OCI-LY1 (cell line): ENCODE data around the gene PACRG.

Experiments used
- H2AFZ ChIP-seq: fragments of 200-600 bp; sonication (generic), shearing (Covaris generic); 2 replicates; pipeline ENCODE4 v1.6.0; 2014; ENCODE audit warnings: antibody characterized with exemption, mild to moderate bottlenecking, low read length
- H3F3A ChIP-seq: fragments of 200-600 bp; sonication (generic), shearing (Covaris generic); 2 replicates; pipeline ENCODE4 v1.6.0; 2014; ENCODE audit warnings: mild to moderate bottlenecking, antibody characterized with exemption, low read length, moderate library complexity; ENCODE audit not compliant: insufficient read depth
- H3K27ac ChIP-seq: fragments of 200-600 bp; sonication (generic); 2 replicates; pipeline ENCODE4 v1.5.1; 2014; ENCODE audit warnings: low read length, mixed run types, mild to moderate bottlenecking, low read depth; ENCODE audit not compliant: poor library complexity, severe bottlenecking
- H3K27me3 ChIP-seq: fragments of 200-600 bp; sonication (generic); 2 replicates; pipeline ENCODE4 v1.6.0; 2014; ENCODE audit warnings: antibody characterized with exemption, mild to moderate bottlenecking, low read length, moderate library complexity; ENCODE audit not compliant: insufficient read depth
- H3K36me3 ChIP-seq: fragments of 200-600 bp; sonication (generic); 2 replicates; pipeline ENCODE4 v1.6.1; 2014; ENCODE audit warnings: mild to moderate bottlenecking, antibody characterized with exemption, low read length, moderate library complexity, mixed read lengths; ENCODE audit not compliant: insufficient read depth
- H3K4me1 ChIP-seq: fragments of 200-600 bp; sonication (generic); 2 replicates; pipeline ENCODE4 v1.5.1; 2014; ENCODE audit warnings: mild to moderate bottlenecking, low read length, moderate library complexity; ENCODE audit not compliant: insufficient read depth, severe bottlenecking
- H3K4me2 ChIP-seq: fragments of 200-600 bp; sonication (generic), shearing (Covaris generic); 2 replicates; pipeline ENCODE4 v1.6.1; 2014; ENCODE audit warnings: low read length
- H3K4me3 ChIP-seq: fragments of 200-600 bp; sonication (generic); 2 replicates; pipeline ENCODE4 v1.5.1; 2014; ENCODE audit warnings: low read length, low read depth, mild to moderate bottlenecking, mixed read lengths; ENCODE audit not compliant: poor library complexity, severe bottlenecking
- H3K79me2 ChIP-seq: fragments of 200-600 bp; shearing (Covaris generic); 2 replicates; pipeline ENCODE4 v1.6.1; 2016; ENCODE audit warnings: mixed run types, low read length, mixed read lengths; ENCODE audit not compliant: insufficient read depth
- H3K9ac ChIP-seq: fragments of 200-600 bp; sonication (generic), shearing (Covaris generic); 2 replicates; pipeline ENCODE4 v1.6.1; 2014; ENCODE audit warnings: mild to moderate bottlenecking, low read length, mixed read lengths
- H3K9me2 ChIP-seq: fragments of 200-600 bp; sonication (generic), shearing (Covaris generic); 2 replicates; pipeline ENCODE4 v1.6.1; 2014; ENCODE audit warnings: low read depth, mild to moderate bottlenecking, low read length, mixed read lengths
- H3K9me3 ChIP-seq: fragments of 200-600 bp; shearing (Covaris generic); 2 replicates; pipeline ENCODE4 v1.6.1; 2014; ENCODE audit warnings: low read length, mixed read lengths
- H4K20me1 ChIP-seq: fragments of 200-600 bp; sonication (generic), shearing (Covaris generic); 2 replicates; pipeline ENCODE4 v1.6.0; 2016; ENCODE audit warnings: mild to moderate bottlenecking, low read length; ENCODE audit not compliant: insufficient read depth
- CTCF ChIP-seq: fragments of 200-600 bp; sonication (generic), shearing (Covaris generic); IDR thresholded peaks from 2 replicates; pipeline ENCODE4 v1.5.1; 2017; ENCODE audit warnings: mild to moderate bottlenecking, antibody characterized with exemption, low read length, moderate library complexity, mixed read lengths
- EZH2 ChIP-seq: fragments of 200-600 bp; sonication (generic), shearing (Covaris generic); IDR thresholded peaks from 2 replicates; pipeline ENCODE4 v1.8.0; 2017; ENCODE audit warnings: borderline replicate concordance, mixed run types, mild to moderate bottlenecking, antibody characterized with exemption, low read length, moderate library complexity, mixed read lengths

Gene PACRG

GRCh38 chr6:163199371-163199770 is 471.6 kb downstream of the PACRG start:
- no peak overlapping the region for H3K27ac ChIP-seq
- H3K4me3 ChIP-seq = no peak overlapping the region
- H3K4me1 ChIP-seq = no peaks in the 10 kb centered on the region
- H3K9me2 ChIP-seq = no peaks in the 10 kb centered on the region
- no peak overlapping the region for H3K9ac ChIP-seq
- no peaks in the 10 kb centered on the region for H3K79me2 ChIP-seq
- H4K20me1 ChIP-seq = no peaks in the 10 kb centered on the region
- no peaks in the 10 kb centered on the region for H3K27me3 ChIP-seq
- TF ChIP-seq EZH2 (no peak), CTCF (no peak)
- no peak overlapping the region for H2AFZ ChIP-seq
- no peak overlapping the region for H3K4me2 ChIP-seq
- no peaks in the 10 kb centered on the region for H3K36me3 ChIP-seq
- H3K9me3 ChIP-seq = no peaks in the 10 kb centered on the region
- H3F3A ChIP-seq = no peaks in the 10 kb centered on the region

- Histone ChIP-seq H3K36me3 (no peaks in the 10 kb centered on the region), H2AFZ (no peak overlapping the region), H3K27me3 (no peaks in the 10 kb centered on the region), H3K9me2 (no peaks in the 10 kb centered on the region), H3K9me3 (no peaks in the 10 kb centered on the region), H3K4me3 (no peak overlapping the region), H3K4me2 (no peak overlapping the region), H3K9ac (no peak overlapping the region), H4K20me1 (no peaks in the 10 kb centered on the region), H3K4me1 (no peaks in the 10 kb centered on the region), H3K27ac (no peak overlapping the region), H3K79me2 (no peaks in the 10 kb centered on the region), H3F3A (no peaks in the 10 kb centered on the region)
- no peak for TF ChIP-seq CTCF
- TF ChIP-seq EZH2 = no peak
Measured at GRCh38 chr6:163200289-163200688, 472.5 kb downstream of the PACRG start.

DNA sequence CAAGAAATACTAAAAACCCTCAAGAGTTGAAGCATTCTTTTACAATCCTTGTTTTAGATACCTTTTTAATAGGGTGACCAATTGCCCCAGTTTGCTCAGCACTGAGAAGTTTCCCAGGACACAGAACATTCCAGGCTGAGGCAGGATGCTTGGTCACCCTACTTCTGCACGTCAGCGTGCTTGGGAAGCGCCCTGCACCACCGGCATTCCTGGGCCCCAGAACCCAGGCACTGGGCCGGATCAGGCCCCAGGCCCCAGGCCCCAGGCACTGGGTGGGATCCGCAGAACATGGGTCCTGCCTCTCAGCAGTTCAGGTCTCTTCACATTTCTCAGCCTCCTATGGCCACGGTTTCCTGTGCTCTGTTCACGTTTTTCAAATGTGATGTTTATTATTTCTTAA is 472.9 kb downstream of the PACRG start:
- Histone ChIP-seq H4K20me1 (no peaks in the 10 kb centered on the region), H3K27ac (no peak overlapping the region), H3K9ac (no peak overlapping the region), H2AFZ (no peak overlapping the region), H3K9me2 (no peaks in the 10 kb centered on the region), H3K36me3 (no peaks in the 10 kb centered on the region), H3F3A (no peaks in the 10 kb centered on the region), H3K9me3 (no peaks in the 10 kb centered on the region), H3K4me2 (no peak overlapping the region), H3K79me2 (no peaks in the 10 kb centered on the region), H3K27me3 (no peaks in the 10 kb centered on the region), H3K4me1 (no peaks in the 10 kb centered on the region), H3K4me3 (no peak overlapping the region)
- TF ChIP-seq EZH2 (no peak), CTCF (no peak)
